SHP77 treated with DMSO at 0.1 percent for 48 hours (cell line): ENCODE measurements around the gene CEP112.

Source experiments
- DNase-seq: peaks from one replicate; lab custom pipeline; 2025; lab: John Stamatoyannopoulos, UW

The CEP112 gene

GRCh38 chr17:65637786-65638185 lies 554.1 kb downstream of the CEP112 start:
- DNase-seq = no peak

GRCh38 chr17:65634533-65634932 lies 557.4 kb downstream of the CEP112 start:
- no peak for DNase-seq

- DNase-seq = no peak
These were observed 557.9 kb downstream of the CEP112 start for GRCh38 chr17:65633988-65634387.

- no peak for DNase-seq
These were observed 558.6 kb downstream of the CEP112 start for GRCh38 chr17:65633146-65633881.

GRCh38 chr17:65630502-65630901 lies 561.4 kb downstream of the CEP112 start:
- DNase-seq = no peak

- peak; percentile 55 for DNase-seq
These were observed 562.7 kb downstream of the CEP112 start for GRCh38 chr17:65629234-65629690.

GRCh38 chr17:65628644-65629036 lies 563.3 kb downstream of the CEP112 start:
- no peak for DNase-seq

GRCh38 chr17:65627891-65628643 lies 563.9 kb downstream of the CEP112 start:
- peak; percentile 89 for DNase-seq

- no peak for DNase-seq
These were observed 564.8 kb downstream of the CEP112 start for GRCh38 chr17:65627108-65627507.

GRCh38 chr17:65626451-65626850 lies 565.5 kb downstream of the CEP112 start:
- no peak for DNase-seq

- no peak for DNase-seq
These were observed 573.4 kb downstream of the CEP112 start for GRCh38 chr17:65618516-65618915.

- DNase-seq = no peak
These were observed 574.4 kb downstream of the CEP112 start for GRCh38 chr17:65617496-65617895.

- DNase-seq = no peak
These were observed 582.2 kb downstream of the CEP112 start for GRCh38 chr17:65609749-65610148.

GRCh38 chr17:65609286-65609685 lies 582.6 kb downstream of the CEP112 start:
- DNase-seq = no peak

GRCh38 chr17:65604070-65604469 lies 587.9 kb downstream of the CEP112 start:
- DNase-seq = no peak

- no peak for DNase-seq
These were observed 590.1 kb downstream of the CEP112 start for GRCh38 chr17:65601881-65602280.

GRCh38 chr17:65601145-65601544 lies 590.8 kb downstream of the CEP112 start:
- no peak for DNase-seq

- no peak for DNase-seq
These were observed 591.4 kb downstream of the CEP112 start for GRCh38 chr17:65600518-65600917.

GRCh38 chr17:65599650-65600049 lies 592.3 kb downstream of the CEP112 start:
- peak; percentile 34 for DNase-seq

GRCh38 chr17:65598746-65599145 lies 593.2 kb downstream of the CEP112 start:
- DNase-seq = no peak

GRCh38 chr17:65595071-65595656 lies 596.8 kb downstream of the CEP112 start:
- no peak for DNase-seq

GRCh38 chr17:65593855-65594845 lies 597.8 kb downstream of the CEP112 start:
- no peak for DNase-seq
